Measurements from ENCODE around the gene TMEM123.

Gene TMEM123

GRCh38 chr11:102458548-102458947 lies 6.0 kb upstream of the TMEM123 start:
- Histone ChIP-seq H3K79me2 (ENCODE audit: insufficient read depth, low read depth) (no peaks in the 10 kb centered on the region), H3K4me3 (IDR thresholded peaks at IDR 0.05; ENCODE audit: insufficient read depth, low read depth, low read length) (no peak overlapping the region), H3K4me2 (no peak overlapping the region), H4K20me1 (ENCODE audit: insufficient read depth) (no peaks in the 10 kb centered on the region), H3K36me3 (ENCODE audit: insufficient read depth) (no peaks in the 10 kb centered on the region), H3K27ac (no peak overlapping the region), H3K27me3 (ENCODE audit: insufficient read depth, low read depth) (no peaks in the 10 kb centered on the region), H3K9ac (no peak overlapping the region), H2AFZ (ENCODE audit: low read depth) (no peak overlapping the region), H3K4me1 (ENCODE audit: low read depth, poor library complexity, severe bottlenecking) (peaks cover 12% of the 10 kb centered on the region)
- TF ChIP-seq CTCF (conservative IDR thresholded peaks at IDR 0.05; ENCODE audit: low read depth, low read length) = no peak

GRCh38 chr11:102457865-102458264 lies 5.3 kb upstream of the TMEM123 start:
- Histone ChIP-seq H2AFZ (ENCODE audit: low read depth) (no peak overlapping the region), H3K36me3 (ENCODE audit: insufficient read depth) (no peaks in the 10 kb centered on the region), H4K20me1 (ENCODE audit: insufficient read depth) (no peaks in the 10 kb centered on the region), H3K79me2 (ENCODE audit: insufficient read depth, low read depth) (no peaks in the 10 kb centered on the region), H3K9ac (no peak overlapping the region), H3K27me3 (ENCODE audit: insufficient read depth, low read depth) (no peaks in the 10 kb centered on the region), H3K4me1 (ENCODE audit: low read depth, poor library complexity, severe bottlenecking) (peaks cover 17% of the 10 kb centered on the region), H3K4me2 (no peak overlapping the region), H3K4me3 (IDR thresholded peaks at IDR 0.05; ENCODE audit: insufficient read depth, low read depth, low read length) (no peak overlapping the region), H3K27ac (no peak overlapping the region)
- TF ChIP-seq CTCF (conservative IDR thresholded peaks at IDR 0.05; ENCODE audit: low read depth, low read length) = no peak

DNA sequence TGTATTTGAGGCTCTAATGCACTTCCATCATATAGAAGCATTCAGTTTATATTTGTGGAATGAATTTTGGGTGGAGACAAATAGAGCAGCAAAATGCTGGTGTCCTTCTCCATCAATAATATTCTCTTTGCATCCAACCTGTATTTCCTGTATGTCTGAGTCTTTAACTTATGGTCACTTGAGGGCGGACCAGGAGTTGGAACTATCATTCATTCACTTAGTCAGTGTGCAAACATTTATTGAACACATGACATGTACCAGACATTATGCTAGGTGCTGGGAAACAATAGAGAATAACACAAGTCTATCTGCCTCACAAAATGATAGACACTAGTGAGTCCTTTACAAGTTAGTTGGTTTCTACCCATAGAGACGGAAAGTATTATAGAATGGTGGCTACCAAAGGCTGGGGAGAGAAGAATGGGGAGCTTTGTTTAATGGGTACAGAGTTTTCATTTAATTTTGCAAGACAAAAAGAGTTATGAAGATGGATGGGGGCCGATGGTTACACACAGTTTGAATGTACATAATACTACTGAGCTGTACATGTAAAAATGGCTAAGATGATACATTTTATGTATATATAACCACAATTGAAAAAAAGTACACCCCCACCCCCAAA lies 4.6 kb upstream of the TMEM123 start:
- no peak overlapping the region for H3K4me2 ChIP-seq
- H3K9ac ChIP-seq = no peak overlapping the region
- no peak overlapping the region for H3K4me3 ChIP-seq (IDR thresholded peaks at IDR 0.05; ENCODE audit: insufficient read depth, low read depth, low read length)
- H3K27me3 ChIP-seq (ENCODE audit: insufficient read depth, low read depth) = no peaks in the 10 kb centered on the region
- peaks cover 17% of the 10 kb centered on the region for H3K4me1 ChIP-seq (ENCODE audit: low read depth, poor library complexity, severe bottlenecking)
- H3K36me3 ChIP-seq (ENCODE audit: insufficient read depth) = no peaks in the 10 kb centered on the region
- no peak for TF ChIP-seq CTCF (conservative IDR thresholded peaks at IDR 0.05; ENCODE audit: low read depth, low read length)
- no peak overlapping the region for H3K27ac ChIP-seq
- H4K20me1 ChIP-seq (ENCODE audit: insufficient read depth) = no peaks in the 10 kb centered on the region
- peaks cover 3% of the 10 kb centered on the region; the same call in 1 of the 2 replicates for H3K79me2 ChIP-seq (ENCODE audit: insufficient read depth, low read depth)
- H2AFZ ChIP-seq (ENCODE audit: low read depth) = no peak overlapping the region

- H3K36me3 ChIP-seq (ENCODE audit: insufficient read depth) = no peaks in the 10 kb centered on the region
- no peak for TF ChIP-seq CTCF (conservative IDR thresholded peaks at IDR 0.05; ENCODE audit: low read depth, low read length)
- no peaks in the 10 kb centered on the region for H4K20me1 ChIP-seq (ENCODE audit: insufficient read depth)
- no peak overlapping the region for H3K4me3 ChIP-seq (IDR thresholded peaks at IDR 0.05; ENCODE audit: insufficient read depth, low read depth, low read length)
- H3K27ac ChIP-seq = no peak overlapping the region
- no peak overlapping the region for H3K9ac ChIP-seq
- H3K27me3 ChIP-seq (ENCODE audit: insufficient read depth, low read depth) = no peaks in the 10 kb centered on the region
- no peak overlapping the region for H2AFZ ChIP-seq (ENCODE audit: low read depth)
- no peak overlapping the region for H3K4me2 ChIP-seq
- H3K79me2 ChIP-seq (ENCODE audit: insufficient read depth, low read depth) = peaks cover 11% of the 10 kb centered on the region
- H3K4me1 ChIP-seq (ENCODE audit: low read depth, poor library complexity, severe bottlenecking) = peaks cover 17% of the 10 kb centered on the region
These were observed 3.8 kb upstream of the TMEM123 start for GRCh38 chr11:102456381-102456780.
